GM12878 (cell line): ENCODE data around the gene FASN.

ENCODE experiments used
- CTCF ChIP-seq, 3 experiments: IDR thresholded peaks in 2 of 3; conservative IDR thresholded peaks in 1 of 3; 2 replicates each; pipeline ENCODE4 v1.5.1; 2011; ENCODE audit warnings: low read depth in 3 of 3, low read length in 3 of 3, mild to moderate bottlenecking in 3 of 3, control low read depth in 2 of 3, moderate library complexity in 2 of 3, inconsistent platforms in 1 of 3, mixed read lengths in 1 of 3; ENCODE audit not compliant: control insufficient read depth in 2 of 3, insufficient read depth in 1 of 3; ENCODE audit errors: extremely low read depth in 1 of 3
- POLR2AphosphoS2 ChIP-seq: IDR thresholded peaks from 2 replicates; pipeline ENCODE4 v1.6.1; 2011; ENCODE audit warnings: low read depth, mild to moderate bottlenecking, low read length, improper control_type of control experiment, moderate library complexity

DNA sequence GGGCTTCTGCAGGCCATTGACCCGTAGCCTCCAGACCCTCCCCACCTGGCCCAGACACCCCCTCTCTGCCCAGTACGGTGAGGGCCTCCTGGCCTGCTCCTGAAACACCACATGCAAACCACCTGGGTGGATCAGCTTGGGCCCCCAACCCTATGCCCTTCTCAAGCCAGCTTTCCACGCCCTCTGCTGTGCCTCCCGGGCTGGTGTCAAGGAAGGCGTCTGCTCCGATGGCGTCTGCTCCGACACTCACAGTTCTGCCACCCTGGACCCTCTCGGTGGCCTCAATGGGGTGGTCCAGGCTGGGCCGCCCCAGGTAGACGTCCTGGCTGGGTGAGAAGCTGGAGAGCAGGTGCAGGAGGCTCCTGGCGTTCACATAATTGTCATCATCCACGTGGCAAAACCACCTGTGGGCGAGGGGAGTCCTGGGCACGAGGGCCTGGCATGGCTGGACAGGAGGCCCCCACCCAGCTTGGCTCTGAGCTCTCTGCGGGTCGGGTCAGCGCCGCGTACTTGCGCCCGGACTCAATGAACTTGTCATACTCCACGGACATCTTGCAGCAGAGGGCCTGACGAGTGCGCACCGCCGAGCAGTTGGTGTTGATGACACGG, 47.8 kb downstream of the FASN start:
- TF ChIP-seq POLR2AphosphoS2 (no peak), CTCF (IDR thresholded peaks at IDR 0.05 in 2 of 3, conservative IDR thresholded peaks at IDR 0.05 in 1 of 3; ENCODE audit: control insufficient read depth in 2 of 3, extremely low read depth in 1 of 3, insufficient read depth in 1 of 3, low read depth in 3 of 3, low read length in 3 of 3) (no peak)
